K562 (cell line): Measurements from ENCODE around the gene ATG13. TPM values are rescaled to one million over a fixed set of nuclear protein-coding genes. Genes with fewer than 3 reads are reported as not detected.

Experiments
- ATAC-seq: fragments of 200-7000 bp; cut with Tn5 transposase; 3 replicates; pipeline ENCODE4 v1.9.1; 2020; ENCODE audit warnings: moderate library complexity
- BruUV-seq: library from RNA; stranded (reverse); fragments of 400-500 nt; replicated peaks from 2 replicates; lab custom pipeline; 2021; lab: Mats Ljungman, UMichigan
- CTCF ChIA-PET: fragments of 300-600 bp; formaldehyde crosslinking; extraction: SDS; loops from one replicate; lab custom pipeline; 2021; ENCODE audit warnings: low intra/inter-chr PET ratio; lab: Yijun Ruan, JAX
- POLR2A ChIA-PET: fragments of 300-600, 350-650 bp; sonication (Branson Sonifier 250); formaldehyde crosslinking; extraction: SDS; loops from one replicate; lab custom pipeline; 2021; ENCODE audit warnings: antibody characterized with exemption, inconsistent platforms; lab: Yijun Ruan, JAX
- DNase-seq, 4 experiments: peaks; one replicate each; pipeline versions ENCODE4 v3.0.0 to v3.0.0-alpha.2; 2011 to 2018; ENCODE audit warnings: low spot score in 3 of 4, mixed read lengths in 3 of 4; ENCODE audit errors: extremely low read depth in 1 of 4
- FAIRE-seq: peaks from 2 replicates; lab custom pipeline; 2011; peaks lifted over from hg19 to GRCh38; lab: Jason Lieb, UNC
- H2AFZ ChIP-seq: 2 replicates; pipeline ENCODE4 v1.6.0; 2011; ENCODE audit warnings: low read depth, low read length, control low read depth, inconsistent platforms
- H3K27ac ChIP-seq: fragments of 200-600 bp; 3 replicates; pipeline ENCODE4 v1.8.0; 2011; ENCODE audit warnings: low read depth, mild to moderate bottlenecking, control low read depth, inconsistent platforms, low read length, moderate library complexity, mixed read lengths; ENCODE audit errors: extremely low read depth
- H3K27me3 ChIP-seq, 2 experiments: fragments of 300-600 bp in 1 of 2; 2 replicates in 1 of 2; 3 replicates in 1 of 2; pipeline versions ENCODE4 v1.6.0 to v1.8.0; 2011; ENCODE audit warnings: inconsistent platforms in 2 of 2, low read length in 2 of 2, mild to moderate bottlenecking in 1 of 2, mixed read lengths in 1 of 2, moderate library complexity in 1 of 2; ENCODE audit not compliant: control insufficient read depth in 2 of 2, insufficient read depth in 2 of 2
- H3K36me3 ChIP-seq: fragments of 300-600 bp; 3 replicates; pipeline ENCODE4 v1.8.0; 2011; ENCODE audit warnings: mild to moderate bottlenecking, low read length, inconsistent platforms; ENCODE audit not compliant: control insufficient read depth, insufficient read depth
- H3K4me1 ChIP-seq, 2 experiments: fragments of 200-600 bp in 1 of 2; replicated peaks in 1 of 2; 2 replicates in 1 of 2; 3 replicates in 1 of 2; pipeline versions ENCODE4 v1.5.1 to v1.8.0; 2011; ENCODE audit warnings: inconsistent platforms in 2 of 2, low read length in 2 of 2, mild to moderate bottlenecking in 1 of 2, mixed read lengths in 1 of 2, moderate library complexity in 1 of 2; ENCODE audit not compliant: control insufficient read depth in 2 of 2, insufficient read depth in 2 of 2
- H3K4me2 ChIP-seq: 2 replicates; pipeline ENCODE4 v1.6.1; 2011; ENCODE audit warnings: low read length, control low read depth, inconsistent platforms, mixed read lengths; ENCODE audit not compliant: insufficient read depth
- H3K4me3 ChIP-seq: fragments of 200-600 bp; sonication (generic), shearing (Covaris generic); 2 replicates; pipeline ENCODE4 v1.5.1; 2016; ENCODE audit warnings: control low read depth, inconsistent platforms
- H3K79me2 ChIP-seq: fragments of 200-600 bp; 3 replicates; pipeline ENCODE4 v1.8.0; 2011; ENCODE audit warnings: low read length, inconsistent platforms; ENCODE audit not compliant: control insufficient read depth, insufficient read depth
- H3K9ac ChIP-seq, 2 experiments: 2 replicates each; pipeline versions ENCODE4 v1.6.0 to v1.6.1; 2011; ENCODE audit warnings: low read depth in 2 of 2, low read length in 2 of 2, control low read depth in 1 of 2, inconsistent platforms in 1 of 2, mild to moderate bottlenecking in 1 of 2, mixed read lengths in 1 of 2; ENCODE audit not compliant: insufficient read depth in 1 of 2
- H3K9me1 ChIP-seq: one replicate; pipeline ENCODE4 v1.6.0; 2011; ENCODE audit warnings: inconsistent platforms, mild to moderate bottlenecking, low read length, moderate library complexity; ENCODE audit not compliant: control insufficient read depth, insufficient read depth
- H3K9me3 ChIP-seq: replicated peaks from 2 replicates; pipeline ENCODE4 v1.5.1; 2011; ENCODE audit warnings: low read depth, low read length, inconsistent platforms; ENCODE audit not compliant: control insufficient read depth, insufficient read depth
- H4K20me1 ChIP-seq: replicated peaks from 2 replicates; pipeline ENCODE4 v1.6.1; 2011; ENCODE audit warnings: low read length, inconsistent platforms, mixed read lengths; ENCODE audit not compliant: control insufficient read depth, insufficient read depth
- ETV1 ChIP-seq: fragments of 450-650 bp; conservative IDR thresholded peaks from 2 replicates; pipeline ENCODE4 v1.6.1; 2016; ENCODE audit warnings: missing genetic modification characterization, control low read depth, low read depth, missing compliant biosample characterization
- PKNOX1 ChIP-seq: fragments of 450-650 bp; IDR thresholded peaks from 2 replicates; pipeline ENCODE4 v1.6.1; 2016
- ZNF584 ChIP-seq: fragments of 200-800 bp; sonication (Bioruptor generic); IDR thresholded peaks from 2 replicates; pipeline ENCODE4 v1.6.1; 2016; ENCODE audit warnings: low read depth, mild to moderate bottlenecking, missing genetic modification characterization, missing compliant biosample characterization
- WGBS: fragments of 100-300 bp; shearing (Covaris generic); methylation state at CpG from one replicate; pipeline ENCODE4 v1.1.6; 2016; ENCODE audit warnings: low coverage, mixed read lengths; ENCODE audit not compliant: insufficient coverage; ENCODE audit errors: missing lambda C conversion rate; 5-methylcytosine and 5-hydroxymethylcytosine counted together
- in situ Hi-C: fragments of 300-500 bp; cut with MboI; formaldehyde crosslinking; loops from 4 replicates; pipeline ENCODE4 v1.15.0; 2018; ENCODE audit warnings: inconsistent platforms, mixed read lengths
- intact Hi-C: fragments of 100-400 bp; cut with micrococcal nuclease; formaldehyde crosslinking; loops from 2 replicates; pipeline ENCODE4 v1.14.2; 2022
- polyA plus RNA-seq, 8 experiments: library from polyadenylated mRNA; depleted of rRNA in 4 of 8; stranded (reverse) in 5 of 8; unstranded in 3 of 8; fragments of >200 nt; fragmentation: Nextera tagmentation in 2 of 8; fragmentation: Illumina TruSeq in 1 of 8; extraction: Ambion mirVana in 2 of 8; extraction: Trizol in 1 of 8; gene quantifications; 2 replicates each; pipeline versions ENCODE4 v1.2.1 to v1.2.3, GENCODE V29; 2011 to 2014; ENCODE audit warnings: inconsistent platforms in 1 of 8, missing spikeins in 1 of 8
- total RNA-seq, 7 experiments: library from RNA; depleted of rRNA in 6 of 7; stranded (reverse); fragments of >200 nt in 6 of 7; fragmentation: Illumina TruSeq in 2 of 7; extraction: Trizol in 2 of 7; gene quantifications; 2 replicates each; pipeline versions ENCODE4 v1.2.1 to v1.2.3, GENCODE V29; 2011 to 2021; ENCODE audit warnings: low replicate concordance in 1 of 7

ATG13 gene
- total and polyA plus RNA-seq, 9 of the 15 experiments (the other 6 are each of a cell fraction or from before 2014, with no cell fraction given): 13.1 to 61.5 (median 36.5) TPM

- intact Hi-C loops (loop anchor here (2.0 kb wide), 1 partner anchor 20 kb away; the partner anchor contains the start of genes ATG13 and HARBI1), in situ Hi-C loops (no loop called here)
- Histone ChIP-seq H3K36me3 (no peaks in the 10 kb centered on the region), H3K4me3 (no peak overlapping the region), H3K4me2 (no peak overlapping the region), H2AFZ (no peak overlapping the region), H3K27ac (no peak overlapping the region), H3K9me1 (no peaks in the 10 kb centered on the region), H3K79me2 (peaks cover 17% of the 10 kb centered on the region), H3K9me3 (no peaks in the 10 kb centered on the region), H3K9ac (no peak overlapping the region), H3K27me3 (no peaks in the 10 kb centered on the region), H4K20me1 (no peaks in the 10 kb centered on the region), H3K4me1 (peaks cover 13 to 22% of the 10 kb centered on the region in 2 experiments; a peak in 4 of 5 replicates)
- DNase-seq: no peak
- FAIRE-seq: no peak
- no TSS peak for BruUV-seq
- no peak for ATAC-seq
- ChIA-PET CTCF (no interaction called here), POLR2A (interaction anchor here (1.0 kb wide), 1 partner anchor 36 kb away, joined by 3 read pairs; no protein-coding TSS in a partner anchor)
- WGBS: 67% methylated on average over 1 of the region's 1 CpG
- TF ChIP-seq ETV1: no peak
- 0 out of 2 replicates have a peak, but pooled peaks have one; percentile 17 for TF ChIP-seq ZNF584 (CRISPR knock-in tag)
- 0 out of 2 replicates have a peak, but pooled peaks have one; percentile 13 for TF ChIP-seq PKNOX1
Measured at GRCh38 chr11:46597155-46597554, 20.2 kb upstream of the ATG13 start.
